Measurements from ENCODE around the gene OXT.
A peak's percentile ranks its signal among the peaks of the same experiment; 100 is the strongest.

The OXT gene

DNA sequence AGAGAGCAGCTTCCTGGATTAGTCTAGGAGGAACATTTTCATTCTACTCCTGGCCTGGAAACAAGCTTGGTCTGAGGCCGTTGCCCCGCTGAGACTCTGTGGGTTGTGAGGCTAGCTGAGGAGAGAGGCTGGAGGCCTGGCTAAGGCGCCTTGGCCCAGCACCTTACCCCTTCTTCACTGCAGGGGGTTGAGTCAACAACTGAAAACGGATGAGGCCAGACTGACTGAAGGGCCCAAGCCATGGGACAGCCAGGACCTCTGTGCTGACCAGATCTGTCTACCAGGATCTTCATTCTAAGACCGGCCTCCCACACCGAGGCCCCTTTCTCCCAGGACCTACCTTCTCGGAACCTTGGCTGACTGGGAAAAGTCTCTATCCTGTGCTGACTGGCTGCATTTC lies 16.6 kb downstream of the OXT start:
- DNase-seq, result no peak

DNA sequence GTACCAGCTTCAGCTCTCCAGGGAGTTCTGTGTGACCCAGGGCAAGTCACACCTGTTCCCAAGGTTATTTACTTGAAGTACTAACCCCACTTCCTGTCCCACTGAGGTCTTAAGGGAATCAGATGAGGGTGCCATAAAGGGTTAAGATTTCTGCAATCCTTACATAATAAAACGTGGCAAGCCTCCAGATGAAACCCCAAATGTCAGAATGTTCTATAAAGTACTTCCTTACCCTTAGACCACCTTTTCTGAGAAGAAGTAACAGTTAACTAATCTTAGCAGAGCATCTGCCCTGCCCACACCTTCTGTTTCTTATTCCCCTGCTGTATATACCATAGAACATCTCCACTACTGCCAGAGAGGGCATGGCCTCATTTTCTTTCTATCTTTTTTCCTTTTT lies 19.1 kb downstream of the OXT start:
- no peak for DNase-seq

DNA sequence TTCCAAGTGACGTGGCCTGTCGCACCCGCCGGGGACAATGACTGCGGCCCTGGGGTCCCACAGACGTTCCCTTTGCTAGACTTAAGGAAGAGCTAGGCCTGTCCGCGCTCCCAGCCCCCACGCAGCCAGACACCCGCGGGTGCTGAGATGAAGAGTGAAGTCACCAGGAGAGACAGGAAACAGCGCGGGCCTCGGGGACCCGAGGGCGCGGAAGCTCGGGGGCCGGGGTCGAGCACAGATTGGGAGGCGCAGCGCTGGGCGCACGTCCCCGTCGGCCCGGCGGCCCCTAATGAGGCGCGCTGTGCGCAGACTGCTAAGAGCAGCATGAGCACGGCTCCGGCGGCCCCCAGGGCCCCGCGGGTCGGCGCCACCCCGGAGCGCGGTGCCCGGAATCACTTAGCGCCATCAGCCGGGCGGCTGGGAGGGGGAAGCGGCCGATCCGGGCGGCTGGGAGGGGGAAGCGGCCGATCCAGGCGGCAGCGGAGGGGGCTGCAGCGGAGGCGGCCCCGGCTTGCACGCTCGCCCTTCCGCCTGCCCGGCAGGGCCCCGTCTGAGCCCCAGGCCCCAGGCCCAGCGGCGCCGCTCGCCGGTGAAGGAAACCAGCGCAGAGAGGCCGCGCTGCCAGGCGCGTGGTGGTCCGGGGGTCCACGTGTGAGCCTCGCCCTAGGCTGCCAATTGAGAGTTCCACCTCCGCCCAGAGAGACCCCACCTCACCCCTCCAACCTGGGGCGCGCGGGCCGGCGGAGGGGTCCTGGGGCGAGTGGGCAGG lies 21.4 kb downstream of the OXT start:
- DNase-seq, result no peak

DNA sequence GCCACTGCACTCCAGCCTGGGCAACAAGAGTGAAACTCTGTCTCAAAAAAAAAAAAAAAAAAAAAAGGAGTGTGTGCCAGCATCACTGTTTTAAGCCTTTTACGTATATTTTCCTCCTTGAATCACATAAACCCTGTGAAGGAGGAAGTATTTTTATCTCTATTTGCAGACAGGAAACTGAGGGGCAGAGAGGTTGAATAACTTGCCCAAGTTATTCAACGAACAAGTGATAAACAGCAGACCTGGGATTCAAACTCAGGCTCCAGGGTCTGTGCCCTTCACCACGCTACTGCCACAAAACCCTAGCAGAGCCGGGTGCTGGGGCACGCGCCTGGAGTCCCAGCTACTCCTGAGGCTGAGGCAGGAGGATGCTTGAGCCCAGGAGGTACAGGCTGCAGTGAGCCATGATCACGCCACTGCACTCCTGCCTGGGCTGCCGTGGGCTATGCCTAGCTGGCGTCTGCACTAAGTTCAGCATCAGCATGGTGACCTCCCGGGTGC lies 22.5 kb downstream of the OXT start:
- DNase-seq, result no peak

DNA sequence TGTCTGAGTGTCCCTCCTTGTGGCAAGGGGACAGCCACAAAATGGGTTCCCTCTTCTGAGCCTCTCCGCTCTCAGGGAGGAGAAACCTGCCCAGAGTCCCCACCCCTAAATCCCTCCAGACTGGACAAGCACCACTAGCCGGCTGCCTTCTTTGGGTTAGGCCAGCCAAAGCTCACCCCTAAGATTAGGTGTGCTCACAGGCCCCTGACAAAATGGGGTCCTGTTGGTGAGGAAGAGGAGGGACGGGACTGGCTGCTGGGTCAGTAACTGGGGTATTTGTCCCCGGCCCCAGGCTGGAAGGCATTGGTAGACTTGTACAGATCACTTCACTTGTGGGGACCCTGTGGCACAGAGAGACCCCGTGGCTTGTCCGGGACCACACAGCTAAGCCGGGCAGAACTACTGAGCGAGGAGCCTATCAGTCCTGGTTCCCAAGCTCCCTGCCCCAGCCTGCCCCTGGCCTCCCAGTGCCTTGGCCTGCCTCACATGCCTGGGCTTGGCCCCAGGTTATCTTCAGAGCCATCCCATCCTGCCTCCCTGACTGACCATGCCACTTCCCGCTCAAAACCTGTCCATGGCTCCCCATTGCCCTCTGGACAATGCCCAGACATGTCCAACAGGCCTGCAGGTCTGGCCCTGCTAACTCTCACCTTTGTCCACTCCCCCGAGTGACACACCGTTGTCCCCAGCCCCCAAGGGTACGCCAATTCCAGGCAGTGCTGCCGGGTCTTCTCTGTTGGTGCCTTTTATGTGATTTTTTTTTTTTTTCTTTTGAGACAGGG lies 23.6 kb downstream of the OXT start:
- no peak for DNase-seq

DNA sequence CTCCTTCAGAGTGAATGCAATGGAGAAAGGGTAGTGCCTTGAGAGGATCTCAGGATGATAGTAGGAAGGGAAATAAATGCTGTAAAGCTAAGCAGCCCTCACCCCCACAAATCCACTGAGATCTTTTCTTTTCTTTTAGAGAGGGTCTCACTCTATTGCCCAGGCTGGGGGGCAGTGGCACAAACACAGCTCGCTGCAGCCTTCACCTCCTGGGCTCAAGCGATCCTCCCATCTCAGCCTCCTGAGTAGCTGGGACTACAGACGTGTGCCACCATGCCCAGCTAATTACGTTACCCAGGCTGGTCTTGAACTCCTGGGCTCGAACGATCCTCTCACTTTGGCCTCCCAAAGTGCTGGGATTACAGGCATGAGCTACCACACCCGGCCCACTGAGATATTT lies 29.1 kb downstream of the OXT start:
- DNase-seq, result no peak

DNA sequence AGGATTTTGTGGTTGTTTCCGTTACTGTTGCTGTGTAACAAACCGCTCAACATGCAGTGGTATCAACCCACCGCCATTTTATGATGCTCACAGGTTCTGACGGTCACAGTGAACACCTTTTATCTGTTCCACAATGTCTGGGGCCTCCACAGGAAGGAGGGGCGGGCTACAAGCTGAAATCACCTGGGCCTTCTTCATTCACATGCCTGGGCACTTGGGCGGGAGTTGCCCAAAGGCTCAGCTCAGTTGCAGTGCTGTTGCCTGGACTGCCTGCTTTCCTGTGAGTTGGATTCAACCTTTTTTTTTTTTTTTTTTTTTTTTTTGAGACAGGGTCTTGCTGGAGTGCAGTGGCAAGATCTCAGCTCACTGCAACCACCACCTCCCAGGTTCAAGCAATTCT lies 29.8 kb downstream of the OXT start:
- DNase-seq, result no peak

DNA sequence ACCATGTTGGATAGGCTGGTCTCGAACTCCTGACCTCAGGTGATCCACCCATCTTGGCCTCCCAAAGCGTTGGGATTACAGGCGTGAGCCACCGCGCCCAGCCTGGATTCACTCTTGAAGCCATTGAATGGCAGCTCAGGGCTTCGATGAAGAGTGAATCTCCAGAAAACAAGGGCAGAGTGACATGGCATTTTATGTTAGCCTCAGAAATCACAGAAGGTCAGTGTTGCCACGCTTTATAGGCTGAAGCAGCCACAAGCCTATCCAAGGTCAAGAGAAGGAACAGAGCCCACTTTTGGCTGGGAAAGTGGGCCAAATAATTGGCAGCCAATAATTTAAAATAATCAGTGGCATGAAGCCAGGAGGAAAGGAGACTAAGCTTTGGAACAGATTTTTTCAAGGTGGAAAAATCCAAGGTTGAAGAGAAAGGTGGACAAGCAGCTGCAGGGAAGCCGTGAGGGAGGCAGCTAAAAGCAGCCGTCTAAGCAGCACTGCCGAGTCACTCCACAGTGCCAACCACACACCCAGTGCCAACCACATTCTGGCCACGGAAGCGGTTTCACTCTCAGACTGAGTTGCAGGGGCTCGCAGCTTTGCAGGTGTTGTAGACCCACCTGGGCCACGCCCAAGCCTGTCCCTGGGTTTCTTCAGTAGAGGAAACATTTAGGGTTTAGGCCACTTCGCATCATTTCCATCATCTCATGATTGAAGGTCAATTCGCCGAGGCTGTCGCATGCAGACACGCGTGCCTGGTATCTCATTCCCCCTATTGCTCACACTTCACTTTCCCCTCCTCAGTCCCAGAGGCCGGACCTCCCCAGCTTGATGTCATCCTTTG lies 30.5 kb downstream of the OXT start:
- no peak for DNase-seq

DNA sequence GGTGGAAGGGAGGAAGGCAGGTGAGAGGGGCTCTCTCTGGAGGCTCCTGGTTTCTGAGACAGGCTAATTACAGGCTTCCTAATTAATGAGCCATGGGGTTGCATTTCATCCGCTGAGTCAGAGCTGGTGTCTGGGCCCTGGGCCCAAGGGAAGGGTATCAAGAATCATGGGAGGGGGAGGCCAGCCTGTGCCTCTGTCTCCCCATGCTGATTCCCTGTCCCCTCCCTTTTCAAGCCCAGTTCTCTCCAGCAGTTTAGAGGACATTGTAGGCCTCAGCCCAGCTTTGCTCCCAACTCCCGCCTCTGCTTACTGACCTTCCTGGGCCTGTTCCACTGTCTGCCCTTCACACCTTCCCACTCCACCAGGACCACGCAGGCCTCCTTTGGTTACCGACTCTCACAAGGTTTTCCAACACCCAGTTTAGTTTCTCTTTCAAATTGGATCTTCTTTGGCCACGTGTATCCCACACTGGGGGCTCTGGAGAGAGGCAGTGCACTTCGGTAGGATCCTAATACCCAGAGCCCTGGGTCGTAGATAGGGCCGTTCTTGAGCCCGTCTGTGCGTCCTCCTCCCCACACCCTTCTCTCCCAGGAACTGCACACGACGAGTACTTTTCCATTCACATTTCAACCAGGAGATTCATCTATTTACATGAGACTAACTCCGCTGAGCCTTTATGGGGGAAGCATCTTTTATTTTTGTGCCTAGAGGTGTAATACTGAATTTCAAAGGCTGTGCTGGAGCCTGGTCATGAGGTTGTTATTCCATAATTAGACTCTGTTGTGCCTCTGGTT lies 31.4 kb downstream of the OXT start:
- no peak for DNase-seq

DNA sequence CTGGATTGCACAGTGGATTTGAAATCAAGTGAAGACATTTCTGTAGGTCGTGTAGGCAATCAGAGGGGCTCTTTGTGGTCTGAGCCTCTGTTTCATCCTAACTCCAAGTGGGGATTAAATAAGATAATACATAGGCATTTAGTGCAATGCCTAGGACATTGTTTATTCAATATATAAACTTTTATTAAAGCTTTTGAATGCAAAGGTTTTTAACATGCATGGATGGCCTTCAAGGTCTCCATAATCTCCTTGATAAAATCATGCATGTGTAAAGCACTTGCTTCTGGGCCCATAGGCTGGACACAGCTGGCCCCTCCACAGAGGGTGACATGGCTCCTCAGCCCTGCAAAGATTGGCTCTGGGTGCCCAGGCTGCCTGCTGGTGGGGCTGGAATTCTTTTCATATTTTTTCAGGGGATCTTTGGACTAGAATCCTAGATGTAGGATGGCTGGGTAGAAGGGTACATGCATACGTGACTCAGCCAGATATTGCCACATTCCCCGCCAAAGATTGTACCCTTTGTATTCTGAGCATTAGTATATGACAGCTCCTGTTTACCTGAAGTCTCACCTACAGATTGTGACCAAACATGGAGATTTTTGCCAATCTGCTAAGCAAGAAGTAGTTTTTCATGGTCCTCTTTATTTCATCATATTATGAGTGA lies 32.1 kb downstream of the OXT start:
- DNase-seq, result no peak

DNA sequence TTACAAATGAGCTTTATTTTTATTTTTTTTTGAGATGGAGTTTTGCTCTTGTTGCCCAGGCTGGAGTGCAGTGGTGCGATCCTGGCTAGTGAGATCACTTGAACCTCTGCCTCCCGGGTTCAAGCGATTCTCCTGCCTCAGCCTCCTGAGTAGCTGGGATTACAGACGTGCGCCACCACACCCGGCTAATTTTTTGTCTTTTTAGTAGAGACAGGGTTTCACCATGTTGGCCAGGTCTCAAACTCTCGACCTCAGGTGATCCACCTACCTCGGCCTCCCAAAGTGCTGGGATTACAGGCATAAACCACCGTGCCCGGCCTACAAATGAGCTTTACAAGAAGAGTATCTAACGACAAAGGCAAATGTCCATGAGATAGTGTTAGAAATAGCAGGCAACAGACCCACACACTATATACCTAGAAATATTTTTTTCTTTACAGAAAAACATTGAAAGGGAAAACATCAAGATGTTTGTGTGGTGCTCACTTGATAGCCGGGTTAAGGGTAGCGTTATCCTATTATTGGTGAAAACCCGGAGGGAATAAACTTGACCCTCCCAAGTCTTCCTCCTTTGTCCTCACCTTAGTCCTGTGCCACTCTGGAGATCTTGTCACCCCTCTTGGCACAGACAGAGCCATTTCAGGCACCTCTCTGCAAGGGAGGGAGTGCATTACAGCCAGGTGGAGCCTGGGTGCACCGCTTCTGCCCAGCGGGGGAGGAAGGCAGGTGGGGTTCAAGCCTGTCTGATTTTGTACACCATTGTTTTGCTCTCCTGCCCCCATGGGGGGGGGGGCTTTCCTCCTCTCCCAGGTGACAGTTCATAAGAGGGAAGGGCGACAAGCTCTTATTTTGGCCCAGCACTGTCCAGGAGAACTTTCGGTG lies 34.1 kb downstream of the OXT start:
- DNase-seq, result no peak

DNA sequence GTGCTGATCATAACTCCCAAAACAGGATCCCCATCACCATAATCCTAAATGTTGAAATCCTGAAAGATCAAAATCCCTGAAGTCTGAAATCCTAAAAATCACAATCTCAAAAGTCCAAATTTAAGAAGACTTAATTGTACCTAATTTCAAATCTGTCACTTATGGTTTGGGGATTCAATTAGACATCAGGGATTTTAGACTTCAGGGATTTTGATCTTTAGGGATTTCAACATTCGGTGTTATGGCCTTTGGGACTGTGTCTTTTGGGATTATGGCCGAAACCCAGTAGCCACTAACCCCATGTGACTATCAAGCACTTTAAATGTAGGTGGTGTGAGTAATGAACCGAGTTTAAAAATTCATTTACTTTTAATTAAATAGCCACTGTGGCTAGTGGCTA lies 34.8 kb downstream of the OXT start:
- DNase-seq, result no peak

DNA sequence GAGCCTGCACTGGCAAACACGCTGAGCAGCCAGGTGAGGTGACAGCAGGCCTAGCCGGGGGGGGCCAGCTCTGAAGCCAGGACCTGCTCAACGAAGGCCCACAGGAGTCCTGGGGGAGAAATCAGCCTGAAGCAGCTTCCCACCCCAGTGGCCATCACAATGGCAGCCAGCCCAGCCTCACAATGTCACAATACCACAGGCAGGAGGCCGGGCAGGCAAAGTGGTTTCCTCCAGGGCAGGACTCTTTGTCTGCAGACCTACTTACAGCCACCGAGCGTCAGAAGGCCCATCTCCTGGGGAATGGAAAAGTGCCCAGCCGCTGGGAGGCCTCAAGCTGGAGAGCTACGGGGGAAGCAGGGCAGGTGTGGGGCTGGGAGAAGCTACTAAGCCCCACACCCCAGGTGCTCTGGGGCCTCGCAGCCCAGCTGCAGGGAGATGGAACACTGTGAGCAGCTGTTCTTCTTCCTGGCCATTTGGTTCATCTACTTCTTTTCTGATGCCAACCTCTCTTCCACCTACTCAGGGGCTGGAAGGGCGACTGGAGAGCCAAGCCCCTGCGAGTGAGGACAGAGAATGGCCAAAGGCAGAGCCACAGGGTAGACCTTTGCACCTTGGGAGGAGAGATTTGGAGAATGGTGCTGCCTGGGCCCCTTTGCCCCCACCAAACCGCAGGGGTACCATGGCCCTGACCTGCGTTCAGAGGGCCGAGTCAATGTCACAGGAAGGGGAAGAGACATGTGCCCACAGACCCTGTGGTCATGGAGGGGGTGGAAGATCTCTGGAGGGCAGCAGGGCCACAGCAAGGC lies 35.4 kb downstream of the OXT start:
- peak; percentile 60 to 89 for DNase-seq

DNA sequence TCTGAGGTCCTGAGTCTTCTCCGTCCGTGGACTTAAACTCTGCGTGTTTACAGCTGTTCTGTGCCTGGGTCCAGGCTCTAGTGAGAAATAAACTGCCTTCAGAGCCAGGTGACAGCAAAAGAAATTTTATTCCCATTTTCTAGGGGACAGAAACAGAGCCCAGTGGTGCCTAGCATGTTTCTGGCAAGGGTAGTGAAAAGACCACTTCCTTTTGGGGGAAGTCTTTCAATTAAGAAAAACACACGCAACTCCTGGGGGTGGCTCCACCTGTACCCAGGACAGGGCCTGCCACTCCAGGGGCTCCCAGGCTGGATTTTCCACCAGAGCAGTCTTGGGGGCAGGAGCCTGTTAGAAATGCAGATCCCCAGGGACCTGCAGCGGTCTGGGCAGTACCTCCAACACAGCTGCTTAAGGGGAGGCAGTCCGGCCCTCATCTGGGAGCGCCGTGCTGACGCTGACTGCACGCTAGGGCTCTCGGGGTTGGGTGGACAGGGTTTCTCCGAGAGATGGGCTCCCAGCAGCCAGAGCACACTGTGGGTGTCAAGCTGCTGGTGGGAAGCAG lies 36.1 kb downstream of the OXT start:
- DNase-seq, result no peak

DNA sequence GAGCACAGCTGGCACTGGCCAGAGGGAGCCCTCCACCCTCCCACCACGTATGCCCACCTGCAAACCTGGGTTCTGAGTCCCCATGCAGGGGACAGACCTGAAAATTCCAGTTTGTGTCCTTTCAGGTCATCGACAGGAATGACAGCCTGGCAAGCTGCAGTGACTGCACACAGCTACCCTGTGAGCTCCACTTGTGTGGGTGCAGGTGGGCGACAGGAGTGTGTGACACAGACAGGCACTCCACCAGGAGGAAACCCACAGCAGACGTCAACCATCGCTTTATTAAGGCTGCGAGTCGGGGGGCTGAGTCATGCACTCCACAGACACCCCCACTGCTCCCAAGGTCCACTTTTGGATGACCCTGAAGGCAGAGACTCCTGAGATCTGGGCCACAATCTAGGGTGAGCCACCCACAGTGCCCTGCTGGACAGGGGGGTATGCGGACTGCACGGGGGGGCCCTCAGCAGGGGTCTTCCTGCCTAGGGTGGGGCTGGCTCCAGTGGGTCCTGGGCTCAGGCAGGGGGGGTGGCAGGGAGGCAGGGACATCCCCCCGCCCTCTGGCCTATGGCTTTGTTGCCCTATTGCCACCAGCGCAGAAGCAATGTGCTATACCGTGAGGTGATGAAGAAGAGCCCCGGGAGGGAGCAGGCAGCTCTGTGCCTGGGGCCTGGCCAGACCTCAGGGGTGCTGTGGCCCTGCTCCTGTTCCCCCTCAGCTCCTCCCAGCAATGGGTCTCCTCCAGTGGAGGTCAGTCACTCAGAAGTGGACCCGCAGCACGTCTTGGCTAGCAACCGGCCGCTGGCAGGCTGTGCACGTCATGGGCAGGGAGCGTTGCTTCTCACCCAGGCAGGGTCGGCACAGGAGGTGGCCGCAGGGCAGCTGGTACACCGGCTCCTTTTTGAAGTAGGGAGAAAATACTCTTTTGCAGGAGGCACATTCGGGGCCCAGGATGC lies 38.2 kb downstream of the OXT start:
- no peak for DNase-seq

DNA sequence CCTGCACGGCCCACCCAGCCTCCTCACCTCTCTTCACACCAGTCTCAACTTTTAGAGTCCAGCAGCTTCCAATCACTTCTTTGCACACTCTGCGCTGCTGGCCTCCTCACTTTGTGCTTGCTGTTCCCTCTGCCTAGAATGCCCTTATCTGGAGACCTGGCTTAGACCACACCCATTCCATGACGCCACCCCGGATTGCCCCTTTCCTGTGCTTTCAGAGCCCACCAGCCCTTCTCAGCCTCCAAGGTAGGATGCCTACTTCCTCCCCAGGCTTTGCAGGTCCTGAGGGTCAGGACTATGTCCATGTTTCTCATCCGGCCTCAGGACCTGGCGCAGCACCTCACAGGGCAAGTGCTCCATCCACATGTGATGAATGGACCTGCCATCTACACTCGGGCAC lies 40.1 kb downstream of the OXT start:
- no peak for DNase-seq

DNA sequence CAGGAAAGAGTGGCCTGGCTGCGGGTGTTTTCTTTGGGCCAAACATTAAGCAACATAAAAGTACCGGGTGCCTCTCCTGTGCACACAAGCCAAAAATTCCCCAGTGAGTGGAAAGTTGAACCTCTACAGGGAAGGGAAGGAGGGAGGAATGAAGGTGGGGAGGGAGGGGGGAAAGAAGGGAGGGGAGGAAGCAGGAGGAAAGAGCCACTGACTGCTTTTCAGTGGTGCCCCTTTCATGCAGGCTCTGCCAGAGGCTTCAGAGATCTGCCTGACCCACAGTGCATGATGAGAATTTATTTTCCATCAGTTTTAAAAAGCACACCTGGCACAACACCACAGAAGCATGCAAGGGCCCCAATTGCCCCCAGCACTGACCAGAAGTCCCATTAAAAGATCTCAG lies 40.6 kb downstream of the OXT start:
- no peak for DNase-seq

Data from cerebellar nuclear complex (tissue), 1 donor.